Tibial nerve (tissue), 4 donors: ENCODE data around the gene L3HYPDH.

Experiments
- CTCF ChIP-seq, 5 experiments: fragments of 200-600 bp in 3 of 5; fragments of 450-650 bp in 2 of 5; sonication (generic) in 3 of 5; IDR thresholded peaks; one replicate each; pipeline ENCODE4 v1.5.1; 2016 to 2019; ENCODE audit warnings: antibody characterized with exemption in 5 of 5, mild to moderate bottlenecking in 3 of 5, moderate library complexity in 2 of 5
- EP300 ChIP-seq, 2 donors: sonication (generic); formaldehyde crosslinking; IDR thresholded peaks; one replicate each; pipeline ENCODE4 v1.6.1; 2017; ENCODE audit warnings: antibody characterized with exemption in 2 of 2, mild to moderate bottlenecking in 1 of 2
- POLR2A ChIP-seq, 2 donors: fragments of 450-650 bp; IDR thresholded peaks; one replicate each; pipeline ENCODE4 v1.6.1; 2017; ENCODE audit warnings: antibody characterized with exemption in 2 of 2, mild to moderate bottlenecking in 2 of 2, moderate library complexity in 2 of 2

GRCh38 chr14:59455411-59455810, 28.8 kb downstream of the L3HYPDH start:
- no peak for TF ChIP-seq CTCF (IDR thresholded peaks at IDR 0.05)
- TF ChIP-seq EP300 (IDR thresholded peaks at IDR 0.05) = no peak
- TF ChIP-seq POLR2A (IDR thresholded peaks at IDR 0.05) = no peak
